Stimulated activated CD4-positive, alpha-beta T cell treated with anti-CD3 and anti-CD28 coated beads, TNF-alpha, amount 100 ng/mL, for 4 hours (primary cell): Measurements from ENCODE around the gene LIMS1.
"Not testable (repeated sequence)": the region's sequence is repeated elsewhere in the genome, so short reads cannot be mapped to it uniquely, and the experiment has no call there.

ENCODE experiments used
- DNase-seq, 3 experiments: peaks; one replicate each; pipeline ENCODE4 v3.0.0-alpha.2; 2020; ENCODE audit warnings: low read depth in 3 of 3

LIMS1 gene

GRCh38 chr2:108587621-108588020 is 53.4 kb downstream of the LIMS1 start:
- no peak for DNase-seq

GRCh38 chr2:108588070-108588668 is 53.9 kb downstream of the LIMS1 start:
- no peak for DNase-seq

DNA sequence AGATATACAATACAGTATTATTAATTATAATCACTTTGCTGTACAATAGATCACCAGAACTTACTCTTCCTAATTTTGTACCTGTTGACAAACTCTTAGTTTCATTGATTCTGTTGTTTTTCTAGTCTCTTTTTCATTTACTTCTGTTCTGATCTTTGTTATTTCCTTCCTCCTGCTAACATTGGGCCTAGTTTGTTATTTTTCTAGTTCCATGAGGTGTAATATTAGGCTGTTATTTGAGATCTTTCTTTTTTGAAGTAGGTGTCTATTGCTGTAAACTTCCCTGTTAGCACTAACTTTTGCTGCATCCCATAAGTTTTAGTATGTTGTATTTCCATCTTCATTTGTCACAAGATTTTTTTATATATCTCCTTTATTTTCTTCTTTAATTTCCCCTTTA is 55.1 kb downstream of the LIMS1 start:
- no peak for DNase-seq

DNA sequence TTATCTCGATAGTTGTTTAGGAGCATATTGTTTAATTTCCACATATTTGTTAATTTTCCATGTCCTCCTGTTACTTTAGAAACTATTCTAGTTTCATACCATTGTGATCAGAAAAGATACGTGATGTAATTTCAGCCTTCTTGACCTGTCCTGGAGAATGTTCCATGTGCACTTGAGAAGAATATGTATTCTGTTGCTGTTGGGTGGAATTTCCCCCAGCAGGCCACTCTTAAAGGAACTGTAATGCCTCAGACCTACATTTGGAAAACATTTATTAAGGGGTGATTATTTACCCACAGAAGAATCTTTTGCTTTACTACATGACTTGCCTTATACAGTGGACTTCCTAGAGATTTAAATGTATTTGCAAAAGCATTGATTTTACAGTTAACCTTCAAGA is 55.5 kb downstream of the LIMS1 start:
- DNase-seq, result no peak

DNA sequence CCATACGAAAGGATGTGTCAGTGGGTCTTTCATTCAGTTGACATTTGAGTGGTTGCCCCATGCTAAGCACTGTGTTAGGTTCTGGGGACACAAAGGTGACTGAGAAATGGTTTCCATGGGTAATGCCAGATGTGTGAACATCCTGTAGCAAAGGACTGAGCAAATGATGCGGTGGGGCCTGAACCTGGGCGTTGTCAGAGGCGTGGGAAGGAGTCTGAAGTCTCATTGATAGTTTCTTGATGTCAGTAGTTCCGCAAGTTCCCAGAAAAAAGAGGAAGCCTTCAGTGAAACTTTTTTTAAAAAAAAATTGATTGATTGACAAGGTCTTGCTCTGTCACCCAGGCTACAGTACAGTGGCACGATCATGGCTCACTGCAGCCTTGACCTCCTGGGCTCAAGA is 56.9 kb downstream of the LIMS1 start:
- DNase-seq, result no peak

- no peak for DNase-seq
Observed at GRCh38 chr2:108593547-108594098, 59.4 kb downstream of the LIMS1 start.

DNA sequence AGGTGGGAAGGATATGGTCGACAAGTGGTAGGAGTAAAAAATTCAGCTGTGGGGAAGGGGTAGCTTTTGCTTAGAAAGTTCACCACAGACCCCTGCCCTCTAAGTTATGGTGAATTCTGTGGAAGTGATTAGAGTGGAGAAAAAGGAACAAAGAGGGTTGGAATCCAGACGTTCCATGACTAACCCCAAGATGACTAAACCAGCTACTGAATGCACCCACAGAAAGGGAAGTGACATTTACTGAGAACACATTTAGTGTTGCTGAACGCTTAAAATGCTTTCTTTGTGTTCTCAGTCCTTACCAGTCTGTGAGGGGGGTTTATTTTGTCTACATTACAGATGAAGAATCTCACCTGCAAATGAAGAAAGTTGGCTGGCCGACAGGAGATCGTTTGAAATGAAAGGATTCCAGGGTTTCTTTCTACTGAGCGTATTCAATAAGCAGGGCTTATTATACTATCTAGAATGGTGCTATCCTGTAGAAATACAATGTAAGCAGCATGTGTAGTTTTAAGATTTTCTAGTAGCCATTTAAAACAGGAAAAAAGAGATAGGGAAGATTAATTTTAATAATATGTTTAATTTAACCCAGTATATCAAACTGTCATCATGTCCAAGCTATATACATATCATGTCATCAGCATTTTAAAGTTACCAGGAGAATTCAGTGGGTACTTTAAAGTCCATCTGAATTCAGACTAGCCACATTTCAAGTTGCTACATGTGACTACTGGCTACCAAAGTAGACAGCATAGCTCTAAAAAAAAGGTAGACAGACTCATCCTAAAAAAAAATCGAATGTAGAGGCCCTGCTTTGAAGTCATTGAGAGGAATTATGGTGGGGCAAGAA is 60.1 kb downstream of the LIMS1 start:
- DNase-seq, result no peak

DNA sequence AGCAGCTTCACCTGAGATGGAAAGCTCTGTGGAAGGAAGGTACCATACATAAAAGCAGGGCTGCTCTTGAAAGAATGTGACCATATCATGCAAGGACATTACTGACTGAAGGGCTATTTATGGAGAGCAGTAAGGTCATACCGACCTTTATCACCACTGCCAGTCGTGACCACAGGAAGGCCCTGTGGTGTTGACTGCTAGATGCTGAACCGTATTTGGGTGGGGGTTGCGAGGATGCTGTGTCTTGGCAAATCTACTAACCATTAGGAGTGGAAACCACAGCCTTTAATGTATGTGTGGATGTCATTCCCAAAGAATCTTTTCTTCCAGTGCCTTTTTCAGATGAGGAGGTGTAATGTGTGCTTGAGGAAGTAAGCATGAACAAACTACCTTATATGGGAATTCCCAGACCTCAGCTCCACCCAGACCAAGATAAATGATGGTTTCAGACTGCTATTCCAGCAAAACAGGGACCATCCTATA is 60.8 kb downstream of the LIMS1 start:
- DNase-seq, result no peak

- DNase-seq, result not testable (repeated sequence)
Observed at GRCh38 chr2:108595771-108596170, 61.5 kb downstream of the LIMS1 start.

DNA sequence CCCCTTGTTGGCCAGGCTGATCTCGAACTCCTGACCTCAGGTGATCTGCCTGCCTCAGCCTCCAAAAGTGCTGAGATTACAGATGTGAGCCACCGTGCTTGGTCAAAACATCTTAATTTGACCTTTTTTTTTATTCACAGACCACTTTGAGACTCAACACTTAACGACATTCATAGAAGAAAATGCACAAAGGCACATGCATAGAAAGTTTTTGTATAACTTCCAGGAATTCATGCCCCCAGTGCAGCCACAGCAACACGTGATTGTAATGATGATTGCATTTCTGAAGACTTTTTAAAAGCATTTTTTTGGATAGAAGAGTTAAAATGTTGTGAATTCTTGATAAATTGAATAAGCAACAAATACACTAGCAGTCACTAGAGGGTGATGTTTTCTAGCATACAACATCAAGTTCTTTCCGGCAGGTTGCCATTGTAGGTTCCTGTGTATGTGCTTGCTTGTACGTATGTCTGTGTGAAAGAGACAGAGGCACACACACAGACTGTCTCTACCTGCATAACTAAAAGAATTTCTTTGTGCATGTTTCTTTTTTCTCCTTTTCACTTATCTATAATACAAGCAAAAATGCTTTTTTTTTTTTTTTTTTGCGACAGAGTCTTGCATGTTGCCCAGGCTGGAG is 63.0 kb downstream of the LIMS1 start:
- DNase-seq, result not testable (repeated sequence)

DNA sequence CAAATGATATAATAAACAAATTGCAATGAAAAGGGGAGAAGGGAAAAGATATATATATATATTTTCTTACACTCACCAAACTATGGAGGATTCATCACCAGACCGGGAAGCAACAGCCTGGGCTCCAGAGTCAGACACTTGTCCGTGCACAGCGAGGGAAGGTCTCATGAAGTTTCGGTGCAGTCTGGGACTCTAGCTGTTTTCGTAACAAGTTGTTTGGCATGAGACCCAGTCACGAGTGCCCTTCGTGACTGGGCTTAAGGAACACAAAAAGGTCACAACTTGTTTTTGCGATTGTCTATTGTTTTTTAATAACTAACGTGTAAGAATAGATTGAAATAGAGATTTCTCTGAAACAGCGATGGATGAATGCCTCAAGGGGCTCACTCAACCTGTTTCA is 66.9 kb downstream of the LIMS1 start:
- DNase-seq, result not testable (repeated sequence)

DNA sequence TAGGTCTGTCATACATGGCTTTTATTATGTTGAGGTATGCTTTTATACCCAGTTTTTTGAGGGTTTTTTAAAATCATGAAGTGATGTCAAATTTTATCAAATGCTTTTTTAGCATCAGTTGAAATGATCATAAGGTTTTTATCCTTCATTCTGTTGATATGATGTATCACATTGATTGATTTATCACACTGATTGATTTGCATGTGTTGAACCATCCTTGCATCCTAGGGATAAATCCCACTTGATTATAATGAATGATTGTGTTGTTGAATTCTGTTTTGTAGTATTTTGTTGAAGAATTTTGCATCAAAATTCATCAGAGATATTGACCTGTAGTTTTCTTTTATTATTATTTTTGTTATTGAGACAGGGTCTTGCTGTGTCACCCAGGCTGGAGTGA is 68.2 kb downstream of the LIMS1 start:
- no peak for DNase-seq

- DNase-seq, result no peak
Observed at GRCh38 chr2:108604196-108604595, 69.9 kb downstream of the LIMS1 start.

GRCh38 chr2:108605947-108606346 is 71.7 kb downstream of the LIMS1 start:
- no peak for DNase-seq

DNA sequence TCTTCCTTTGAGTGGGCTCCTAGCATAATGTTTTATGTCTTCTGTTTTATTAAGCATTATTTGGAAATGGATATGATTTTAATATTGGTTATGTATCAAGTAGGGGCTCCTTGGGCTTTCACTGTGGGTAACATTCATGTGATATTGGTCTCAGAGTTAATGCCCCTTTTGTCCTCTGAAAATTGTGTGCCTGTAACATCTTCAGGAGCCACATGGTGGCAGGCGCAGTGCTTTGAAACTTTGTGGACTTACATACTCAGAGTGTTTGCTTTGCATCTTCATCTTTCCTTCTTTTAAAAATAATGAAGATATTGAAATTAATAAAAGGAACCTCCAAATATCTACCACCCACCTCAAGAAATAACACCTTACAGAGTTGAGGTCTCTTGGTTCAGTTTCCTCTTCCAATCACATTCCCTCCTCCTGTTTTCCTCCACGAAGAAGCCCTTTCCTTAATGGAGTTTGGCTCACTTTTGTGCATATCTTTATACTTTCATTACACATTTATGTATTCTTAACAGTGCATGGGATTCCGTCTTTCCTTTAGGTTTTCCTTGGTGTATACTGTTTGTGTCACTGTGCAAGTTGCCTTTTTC is 73.5 kb downstream of the LIMS1 start:
- DNase-seq, result peak in 1 of 3 experiments; percentile 31

DNA sequence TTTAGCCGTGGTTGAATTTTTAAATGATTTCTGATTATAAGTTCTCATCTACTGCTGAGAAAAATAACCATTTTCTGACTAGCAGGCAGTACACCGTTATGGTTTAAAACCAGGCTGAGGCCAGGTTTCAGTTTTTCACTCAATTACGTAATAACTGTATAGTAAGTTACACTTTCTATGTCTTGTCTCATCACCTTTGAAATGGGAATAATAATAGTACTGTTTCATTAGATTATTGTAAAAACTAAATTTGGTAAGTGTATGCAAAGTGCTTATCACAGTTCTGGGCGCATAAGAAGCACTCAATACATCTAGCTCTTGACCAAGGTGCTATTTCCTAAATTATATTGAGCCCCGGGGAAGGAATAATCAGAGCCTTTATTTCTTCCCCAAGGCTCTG is 76.8 kb downstream of the LIMS1 start:
- DNase-seq, result no peak

- DNase-seq, result no peak
Observed at GRCh38 chr2:108612153-108612513, 77.9 kb downstream of the LIMS1 start.

DNA sequence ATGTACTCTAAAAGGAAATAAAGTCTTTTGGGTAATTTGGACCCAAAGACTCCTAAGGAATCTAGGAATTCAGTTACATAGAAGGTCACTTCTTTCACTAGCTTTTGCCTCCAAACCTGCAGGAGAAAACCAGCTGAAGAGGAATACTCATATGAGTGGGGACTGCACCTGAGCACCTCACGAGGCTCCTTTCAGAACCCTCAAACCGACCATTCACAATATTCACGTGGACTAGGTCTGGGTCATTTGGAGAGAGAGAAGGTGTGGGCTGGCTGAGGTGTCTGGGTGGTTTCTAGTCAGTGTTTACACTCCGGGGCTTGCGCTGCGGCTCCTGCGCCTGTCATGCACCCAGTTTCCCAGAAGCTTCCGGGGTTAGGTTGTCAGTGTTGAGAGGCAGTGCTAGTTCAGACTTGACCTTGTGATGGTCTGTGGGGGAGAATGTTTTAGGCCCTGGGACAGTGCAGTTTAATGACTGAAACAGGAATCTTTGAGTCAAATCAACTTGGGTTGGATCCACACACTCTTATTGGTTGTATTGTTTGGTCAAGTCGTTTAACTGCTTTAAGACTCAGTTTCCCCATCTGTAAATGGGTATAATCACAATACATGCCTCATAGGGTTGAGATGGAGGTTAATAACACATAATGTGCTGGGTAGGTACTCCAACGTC is 78.4 kb downstream of the LIMS1 start:
- peak in 1 of 3 experiments; percentile 42 for DNase-seq

GRCh38 chr2:108613261-108614042 is 79.2 kb downstream of the LIMS1 start:
- no peak for DNase-seq

GRCh38 chr2:108614043-108614545 is 79.8 kb downstream of the LIMS1 start:
- no peak for DNase-seq

DNA sequence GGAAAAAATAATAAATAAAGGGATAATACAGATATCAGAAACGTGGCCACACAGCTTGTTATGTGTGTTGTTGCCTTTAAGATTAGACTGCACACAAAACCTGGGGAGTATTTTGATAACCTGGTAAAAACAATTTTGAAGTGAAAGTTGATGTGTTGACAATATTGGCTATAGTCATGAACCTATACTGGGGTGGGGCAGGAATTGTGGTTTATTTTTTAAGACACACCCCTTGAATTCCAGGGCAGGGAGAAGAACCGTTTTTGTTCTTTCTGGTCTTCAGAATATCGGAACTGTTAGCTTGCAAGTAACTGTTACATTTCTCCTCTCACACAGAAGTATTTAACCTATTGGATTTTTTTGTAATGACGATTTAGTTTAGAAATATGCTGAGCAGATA is 80.4 kb downstream of the LIMS1 start:
- DNase-seq, result no peak
